K562 (cell line): Measurements from ENCODE around the gene CD48. TPM values are rescaled to one million over a fixed set of nuclear protein-coding genes. Genes with fewer than 3 reads are reported as not detected.

ENCODE experiments used
- ATAC-seq: fragments of 200-7000 bp; cut with Tn5 transposase; 3 replicates; pipeline ENCODE4 v1.9.1; 2020; ENCODE audit warnings: moderate library complexity
- BruUV-seq: library from RNA; stranded (reverse); fragments of 400-500 nt; replicated peaks from 2 replicates; lab custom pipeline; 2021; lab: Mats Ljungman, UMichigan
- CTCF ChIA-PET: fragments of 300-600 bp; formaldehyde crosslinking; extraction: SDS; loops from one replicate; lab custom pipeline; 2021; ENCODE audit warnings: low intra/inter-chr PET ratio; lab: Yijun Ruan, JAX
- POLR2A ChIA-PET: fragments of 300-600, 350-650 bp; sonication (Branson Sonifier 250); formaldehyde crosslinking; extraction: SDS; loops from one replicate; lab custom pipeline; 2021; ENCODE audit warnings: antibody characterized with exemption, inconsistent platforms; lab: Yijun Ruan, JAX
- DNase-seq, 4 experiments: peaks; one replicate each; pipeline versions ENCODE4 v3.0.0 to v3.0.0-alpha.2; 2011 to 2018; ENCODE audit warnings: low spot score in 3 of 4, mixed read lengths in 3 of 4; ENCODE audit errors: extremely low read depth in 1 of 4
- FAIRE-seq: peaks from 2 replicates; lab custom pipeline; 2011; peaks lifted over from hg19 to GRCh38; lab: Jason Lieb, UNC
- H2AFZ ChIP-seq: 2 replicates; pipeline ENCODE4 v1.6.0; 2011; ENCODE audit warnings: low read depth, low read length, control low read depth, inconsistent platforms
- H3K27ac ChIP-seq: fragments of 200-600 bp; 3 replicates; pipeline ENCODE4 v1.8.0; 2011; ENCODE audit warnings: low read depth, mild to moderate bottlenecking, control low read depth, inconsistent platforms, low read length, moderate library complexity, mixed read lengths; ENCODE audit errors: extremely low read depth
- H3K27me3 ChIP-seq, 2 experiments: fragments of 300-600 bp in 1 of 2; 2 replicates in 1 of 2; 3 replicates in 1 of 2; pipeline versions ENCODE4 v1.6.0 to v1.8.0; 2011; ENCODE audit warnings: inconsistent platforms in 2 of 2, low read length in 2 of 2, mild to moderate bottlenecking in 1 of 2, mixed read lengths in 1 of 2, moderate library complexity in 1 of 2; ENCODE audit not compliant: control insufficient read depth in 2 of 2, insufficient read depth in 2 of 2
- H3K36me3 ChIP-seq: fragments of 300-600 bp; 3 replicates; pipeline ENCODE4 v1.8.0; 2011; ENCODE audit warnings: mild to moderate bottlenecking, low read length, inconsistent platforms; ENCODE audit not compliant: control insufficient read depth, insufficient read depth
- H3K4me1 ChIP-seq, 2 experiments: fragments of 200-600 bp in 1 of 2; replicated peaks in 1 of 2; 2 replicates in 1 of 2; 3 replicates in 1 of 2; pipeline versions ENCODE4 v1.5.1 to v1.8.0; 2011; ENCODE audit warnings: inconsistent platforms in 2 of 2, low read length in 2 of 2, mild to moderate bottlenecking in 1 of 2, mixed read lengths in 1 of 2, moderate library complexity in 1 of 2; ENCODE audit not compliant: control insufficient read depth in 2 of 2, insufficient read depth in 2 of 2
- H3K4me2 ChIP-seq: 2 replicates; pipeline ENCODE4 v1.6.1; 2011; ENCODE audit warnings: low read length, control low read depth, inconsistent platforms, mixed read lengths; ENCODE audit not compliant: insufficient read depth
- H3K4me3 ChIP-seq: fragments of 200-600 bp; sonication (generic), shearing (Covaris generic); 2 replicates; pipeline ENCODE4 v1.5.1; 2016; ENCODE audit warnings: control low read depth, inconsistent platforms
- H3K79me2 ChIP-seq: fragments of 200-600 bp; 3 replicates; pipeline ENCODE4 v1.8.0; 2011; ENCODE audit warnings: low read length, inconsistent platforms; ENCODE audit not compliant: control insufficient read depth, insufficient read depth
- H3K9ac ChIP-seq, 2 experiments: 2 replicates each; pipeline versions ENCODE4 v1.6.0 to v1.6.1; 2011; ENCODE audit warnings: low read depth in 2 of 2, low read length in 2 of 2, control low read depth in 1 of 2, inconsistent platforms in 1 of 2, mild to moderate bottlenecking in 1 of 2, mixed read lengths in 1 of 2; ENCODE audit not compliant: insufficient read depth in 1 of 2
- H3K9me1 ChIP-seq: one replicate; pipeline ENCODE4 v1.6.0; 2011; ENCODE audit warnings: inconsistent platforms, mild to moderate bottlenecking, low read length, moderate library complexity; ENCODE audit not compliant: control insufficient read depth, insufficient read depth
- H3K9me3 ChIP-seq: replicated peaks from 2 replicates; pipeline ENCODE4 v1.5.1; 2011; ENCODE audit warnings: low read depth, low read length, inconsistent platforms; ENCODE audit not compliant: control insufficient read depth, insufficient read depth
- H4K20me1 ChIP-seq: replicated peaks from 2 replicates; pipeline ENCODE4 v1.6.1; 2011; ENCODE audit warnings: low read length, inconsistent platforms, mixed read lengths; ENCODE audit not compliant: control insufficient read depth, insufficient read depth
- ARID1B ChIP-seq: fragments of 450-650 bp; IDR thresholded peaks from 2 replicates; pipeline ENCODE4 v1.6.1; 2016; ENCODE audit warnings: antibody characterized with exemption, mild to moderate bottlenecking, inconsistent platforms
- ARID3A ChIP-seq: IDR thresholded peaks from 2 replicates; pipeline ENCODE4 v1.6.1; 2012; ENCODE audit warnings: low read depth, low read length, improper control_type of control experiment, borderline replicate concordance
- CBFA2T3 ChIP-seq: fragments of 450-650 bp; IDR thresholded peaks from 2 replicates; pipeline ENCODE4 v1.6.1; 2017
- CTBP1 ChIP-seq: fragments of 450-650 bp; IDR thresholded peaks from 2 replicates; pipeline ENCODE4 v1.6.1; 2016; ENCODE audit warnings: borderline replicate concordance
- EP300 ChIP-seq: IDR thresholded peaks from 2 replicates; pipeline ENCODE4 v1.6.1; 2012; ENCODE audit warnings: low read length, improper control_type of control experiment
- NCOR1 ChIP-seq: fragments of 450-650 bp; IDR thresholded peaks from 2 replicates; pipeline ENCODE4 v1.6.1; 2016; ENCODE audit warnings: mild to moderate bottlenecking, moderate library complexity
- RREB1 ChIP-seq: fragments of 250-450 bp; sonication (Bioruptor Pico); IDR thresholded peaks from 2 replicates; pipeline ENCODE4 v1.4.0; 2020
- RUNX1 ChIP-seq: sonication (generic); IDR thresholded peaks from 2 replicates; pipeline ENCODE4 v1.6.1; 2016; ENCODE audit warnings: antibody characterized with exemption, low read depth
- SMARCA4 ChIP-seq: fragments of 450-650 bp; IDR thresholded peaks from 2 replicates; pipeline ENCODE4 v1.6.1; 2016
- TAL1 ChIP-seq: fragments of 450-650 bp; IDR thresholded peaks from 2 replicates; pipeline ENCODE4 v1.6.1; 2016; ENCODE audit warnings: mild to moderate bottlenecking
- ZNF134 ChIP-seq: fragments of 250-450 bp; sonication (Bioruptor Pico); conservative IDR thresholded peaks from 2 replicates; pipeline ENCODE4 v1.4.0; 2020
- WGBS: fragments of 100-300 bp; shearing (Covaris generic); methylation state at CpG from one replicate; pipeline ENCODE4 v1.1.6; 2016; ENCODE audit warnings: low coverage, mixed read lengths; ENCODE audit not compliant: insufficient coverage; ENCODE audit errors: missing lambda C conversion rate; 5-methylcytosine and 5-hydroxymethylcytosine counted together
- in situ Hi-C: fragments of 300-500 bp; cut with MboI; formaldehyde crosslinking; loops from 4 replicates; pipeline ENCODE4 v1.15.0; 2018; ENCODE audit warnings: inconsistent platforms, mixed read lengths
- intact Hi-C: fragments of 100-400 bp; cut with micrococcal nuclease; formaldehyde crosslinking; loops from 2 replicates; pipeline ENCODE4 v1.14.2; 2022
- polyA plus RNA-seq, 8 experiments: library from polyadenylated mRNA; depleted of rRNA in 4 of 8; stranded (reverse) in 5 of 8; unstranded in 3 of 8; fragments of >200 nt; fragmentation: Nextera tagmentation in 2 of 8; fragmentation: Illumina TruSeq in 1 of 8; extraction: Ambion mirVana in 2 of 8; extraction: Trizol in 1 of 8; gene quantifications; 2 replicates each; pipeline versions ENCODE4 v1.2.1 to v1.2.3, GENCODE V29; 2011 to 2014; ENCODE audit warnings: inconsistent platforms in 1 of 8, missing spikeins in 1 of 8
- total RNA-seq, 7 experiments: library from RNA; depleted of rRNA in 6 of 7; stranded (reverse); fragments of >200 nt in 6 of 7; fragmentation: Illumina TruSeq in 2 of 7; extraction: Trizol in 2 of 7; gene quantifications; 2 replicates each; pipeline versions ENCODE4 v1.2.1 to v1.2.3, GENCODE V29; 2011 to 2021; ENCODE audit warnings: low replicate concordance in 1 of 7
- TF ChIP-seq, protein P1 (sequence below): fragments of 250-450 bp; sonication (Bioruptor Pico); IDR thresholded peaks from 2 replicates; pipeline ENCODE4 v1.4.0; 2020
- TF ChIP-seq, protein P2 (sequence below): sonication (generic); formaldehyde crosslinking; IDR thresholded peaks from 2 replicates; pipeline ENCODE4 v1.8.1; 2022; ENCODE audit warnings: missing genetic modification reagents

Gene CD48
- total and polyA plus RNA-seq, 9 of the 15 experiments (the other 6 are each of a cell fraction or from before 2014, with no cell fraction given), result 0.10 to 0.42 (median 0.29) TPM; not detected in 3

DNA sequence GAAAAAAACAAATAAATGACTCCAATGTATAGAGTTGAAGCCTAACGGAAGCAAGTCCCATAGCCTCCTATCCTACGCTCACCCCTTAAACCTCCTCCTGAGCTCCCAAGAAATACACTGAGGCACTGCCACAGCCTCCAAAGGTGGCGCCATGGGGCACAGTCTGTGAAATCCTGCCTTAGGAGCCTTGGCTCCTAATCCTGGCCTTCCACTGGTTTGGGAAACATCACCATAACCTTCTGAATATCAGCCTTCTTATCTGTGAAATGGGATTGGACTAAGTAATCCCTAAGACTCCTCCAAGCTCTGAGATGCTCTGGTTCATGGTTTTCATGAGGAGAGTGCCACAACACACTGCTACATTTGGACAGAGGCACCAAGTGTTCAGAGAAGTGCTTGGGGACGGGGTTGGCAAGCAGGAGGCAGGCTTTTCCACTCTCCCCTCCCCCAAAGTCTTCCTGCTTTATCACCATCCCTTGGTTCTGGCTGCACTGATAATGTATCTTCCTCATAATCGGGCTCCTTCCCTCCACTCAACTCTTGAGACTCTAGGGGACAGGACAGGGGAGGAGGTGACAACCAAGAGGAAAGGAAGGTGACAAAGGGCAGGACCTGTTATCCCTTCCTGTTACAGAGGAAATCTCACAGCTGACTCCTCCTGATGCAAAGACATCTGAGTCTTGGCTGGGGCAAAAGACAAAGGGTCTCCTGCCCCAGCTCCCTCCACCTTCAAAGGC is 30.2 kb upstream of the CD48 start:
- 35% methylated on average over 5 of the region's 5 CpGs for WGBS
- no peak for FAIRE-seq
- no peak overlapping the region for H2AFZ ChIP-seq
- no peak overlapping the region; the same call in 1 of the 2 replicates for H3K4me2 ChIP-seq
- no peaks in the 10 kb centered on the region for H3K36me3 ChIP-seq
- H3K9me3 ChIP-seq, result no peaks in the 10 kb centered on the region
- ATAC-seq, result no peak; the same call in 2 of the 3 replicates
- ChIA-PET POLR2A (interaction anchor here (0.6 kb wide), 1 partner anchor 120 kb away, joined by 5 read pairs; the partner anchor contains the start of gene CD244), CTCF (no interaction called here)
- no peaks in the 10 kb centered on the region for H3K9me1 ChIP-seq
- intact Hi-C loops (no loop called here), in situ Hi-C loops (no loop called here)
- no TSS peak for BruUV-seq
- no peak overlapping the region for H3K9ac ChIP-seq
- H3K27ac ChIP-seq, result no peak overlapping the region
- H3K4me1 ChIP-seq, result peaks cover 0 to 10% of the 10 kb centered on the region in 2 experiments; a peak in 2 of 5 replicates
- DNase-seq, result peak in 1 of 4 experiments; percentile 24
- peaks cover 0 to 5% of the 10 kb centered on the region in 2 experiments; a peak in 2 of 5 replicates for H3K27me3 ChIP-seq
- no peaks in the 10 kb centered on the region for H3K79me2 ChIP-seq
- H3K4me3 ChIP-seq, result no peak overlapping the region
- no peaks in the 10 kb centered on the region for H4K20me1 ChIP-seq
- peak; percentile 13; the same call in 1 of the 2 replicates for TF ChIP-seq NCOR1
- peak; percentile 57; the same call in 1 of the 2 replicates for TF ChIP-seq EP300
- TF ChIP-seq RREB1 (CRISPR knock-in tag), result 0 out of 2 replicates have a peak, but pooled peaks have one; percentile 31
- TF ChIP-seq CBFA2T3, result peak; percentile 37
- peak; percentile 64 for TF ChIP-seq ARID1B
- no peak for TF ChIP-seq RUNX1
- TF ChIP-seq, protein P1, sequence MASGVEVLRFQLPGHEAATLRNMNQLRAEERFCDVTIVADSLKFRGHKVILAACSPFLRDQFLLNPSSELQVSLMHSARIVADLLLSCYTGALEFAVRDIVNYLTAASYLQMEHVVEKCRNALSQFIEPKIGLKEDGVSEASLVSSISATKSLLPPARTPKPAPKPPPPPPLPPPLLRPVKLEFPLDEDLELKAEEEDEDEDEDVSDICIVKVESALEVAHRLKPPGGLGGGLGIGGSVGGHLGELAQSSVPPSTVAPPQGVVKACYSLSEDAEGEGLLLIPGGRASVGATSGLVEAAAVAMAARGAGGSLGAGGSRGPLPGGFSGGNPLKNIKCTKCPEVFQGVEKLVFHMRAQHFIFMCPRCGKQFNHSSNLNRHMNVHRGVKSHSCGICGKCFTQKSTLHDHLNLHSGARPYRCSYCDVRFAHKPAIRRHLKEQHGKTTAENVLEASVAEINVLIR (CRISPR knock-in tag), result no peak
- peak; percentile 39 for TF ChIP-seq TAL1
- peak; percentile 76 for TF ChIP-seq ZNF134 (CRISPR knock-in tag)
- TF ChIP-seq ARID3A, result no peak
- TF ChIP-seq CTBP1, result peak; percentile 80
- TF ChIP-seq, protein P2, sequence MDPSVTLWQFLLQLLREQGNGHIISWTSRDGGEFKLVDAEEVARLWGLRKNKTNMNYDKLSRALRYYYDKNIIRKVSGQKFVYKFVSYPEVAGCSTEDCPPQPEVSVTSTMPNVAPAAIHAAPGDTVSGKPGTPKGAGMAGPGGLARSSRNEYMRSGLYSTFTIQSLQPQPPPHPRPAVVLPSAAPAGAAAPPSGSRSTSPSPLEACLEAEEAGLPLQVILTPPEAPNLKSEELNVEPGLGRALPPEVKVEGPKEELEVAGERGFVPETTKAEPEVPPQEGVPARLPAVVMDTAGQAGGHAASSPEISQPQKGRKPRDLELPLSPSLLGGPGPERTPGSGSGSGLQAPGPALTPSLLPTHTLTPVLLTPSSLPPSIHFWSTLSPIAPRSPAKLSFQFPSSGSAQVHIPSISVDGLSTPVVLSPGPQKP, result no peak
- peak; percentile 16; the same call in 1 of the 2 replicates for TF ChIP-seq SMARCA4
